ENCODE results near the gene TMTC1. TPM values are rescaled to one million over a fixed set of nuclear protein-coding genes. Genes with fewer than 3 reads are reported as not detected.

TMTC1 gene
- total and polyA plus RNA-seq, 5 donors from 2014 or later = not detected

DNA sequence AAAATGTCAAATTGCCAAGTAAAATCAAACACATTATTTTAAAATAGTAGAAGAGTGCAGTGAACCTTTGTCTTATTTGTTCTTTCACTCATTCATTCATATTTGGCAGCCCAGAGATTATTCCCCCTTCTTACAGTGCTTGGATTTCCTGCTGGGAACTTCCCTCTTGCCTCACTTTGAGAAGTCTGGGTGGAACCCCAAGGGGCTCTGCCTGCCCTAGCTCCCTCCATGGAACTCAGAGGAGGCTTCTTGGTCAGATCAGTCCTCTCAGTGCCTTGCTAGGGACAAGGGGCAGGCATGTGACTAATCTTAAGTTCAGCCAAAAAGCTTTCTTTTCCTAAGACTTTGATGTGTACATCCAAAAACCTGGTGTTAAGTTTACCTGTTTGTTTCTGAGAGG, 201.6 kb downstream of the TMTC1 start:
- H3K36me3 Mint-ChIP-seq = no peaks in the 10 kb centered on the region
- no peaks in the 10 kb centered on the region for H3K4me1 Mint-ChIP-seq
- peaks cover 6% of the 10 kb centered on the region for H3K27me3 Mint-ChIP-seq
- no peak overlapping the region for H3K4me3 Mint-ChIP-seq
- no peak overlapping the region for H3K27ac Mint-ChIP-seq
- Histone ChIP-seq H3K4me1 (ENCODE audit: control insufficient read depth, insufficient read depth, low read length, poor library complexity, severe bottlenecking) (no peaks in the 10 kb centered on the region), H3K9me3 (ENCODE audit: control insufficient read depth in 2 of 2, low read length in 2 of 2) (no peaks in the 10 kb centered on the region), H3K27ac (ENCODE audit: insufficient read depth, low read length, poor library complexity, severe bottlenecking) (no peak overlapping the region), H3K4me3 (ENCODE audit: low read depth, low read length) (no peak overlapping the region), H3K36me3 (ENCODE audit: control insufficient read depth, insufficient read depth, low read length) (no peaks in the 10 kb centered on the region), H3K27me3 (ENCODE audit: control insufficient read depth, insufficient read depth, low read length) (no peaks in the 10 kb centered on the region)
- ATAC-seq (ENCODE audit: low read depth in 2 of 2) (no peak), DNase-seq (no peak)
- no peaks in the 10 kb centered on the region for H3K9me3 Mint-ChIP-seq

GRCh38 chr12:29581631-29582030, 202.1 kb downstream of the TMTC1 start:
- ATAC-seq (ENCODE audit: low read depth in 2 of 2) = no peak
- Histone ChIP-seq H3K9me3 (ENCODE audit: control insufficient read depth in 2 of 2, low read length in 2 of 2) (no peaks in the 10 kb centered on the region), H3K4me1 (ENCODE audit: control insufficient read depth, insufficient read depth, low read length, poor library complexity, severe bottlenecking) (no peaks in the 10 kb centered on the region), H3K36me3 (ENCODE audit: control insufficient read depth, insufficient read depth, low read length) (no peaks in the 10 kb centered on the region), H3K27me3 (ENCODE audit: control insufficient read depth, insufficient read depth, low read length) (no peaks in the 10 kb centered on the region), H3K4me3 (ENCODE audit: low read depth, low read length) (no peak overlapping the region), H3K27ac (ENCODE audit: insufficient read depth, low read length, poor library complexity, severe bottlenecking) (no peak overlapping the region)
- Mint-ChIP-seq H3K27me3 (peaks cover 6% of the 10 kb centered on the region), H3K4me3 (no peak overlapping the region), H3K36me3 (no peaks in the 10 kb centered on the region), H3K27ac (no peak overlapping the region), H3K9me3 (no peaks in the 10 kb centered on the region), H3K4me1 (no peaks in the 10 kb centered on the region)
- DNase-seq = no peak

- Histone ChIP-seq H3K4me1 (ENCODE audit: control insufficient read depth, insufficient read depth, low read length, poor library complexity, severe bottlenecking) (no peaks in the 10 kb centered on the region), H3K36me3 (ENCODE audit: control insufficient read depth, insufficient read depth, low read length) (no peaks in the 10 kb centered on the region), H3K27ac (ENCODE audit: insufficient read depth, low read length, poor library complexity, severe bottlenecking) (no peak overlapping the region), H3K27me3 (ENCODE audit: control insufficient read depth, insufficient read depth, low read length) (no peaks in the 10 kb centered on the region), H3K4me3 (ENCODE audit: low read depth, low read length) (no peak overlapping the region), H3K9me3 (ENCODE audit: control insufficient read depth in 2 of 2, low read length in 2 of 2) (no peaks in the 10 kb centered on the region)
- Mint-ChIP-seq H3K4me3 (no peak overlapping the region), H3K9me3 (no peaks in the 10 kb centered on the region), H3K4me1 (no peaks in the 10 kb centered on the region), H3K27me3 (peaks cover 6% of the 10 kb centered on the region), H3K27ac (no peak overlapping the region), H3K36me3 (no peaks in the 10 kb centered on the region)
- no peak for DNase-seq
- ATAC-seq (ENCODE audit: low read depth in 2 of 2) = no peak
Observed at GRCh38 chr12:29580971-29581370, 202.8 kb downstream of the TMTC1 start.

GRCh38 chr12:29578731-29579130, 205.0 kb downstream of the TMTC1 start:
- DNase-seq (no peak), ATAC-seq (ENCODE audit: low read depth in 2 of 2) (no peak)
- Histone ChIP-seq H3K27me3 (ENCODE audit: control insufficient read depth, insufficient read depth, low read length) (no peaks in the 10 kb centered on the region), H3K9me3 (ENCODE audit: control insufficient read depth in 2 of 2, low read length in 2 of 2) (no peaks in the 10 kb centered on the region), H3K4me3 (ENCODE audit: low read depth, low read length) (no peak overlapping the region), H3K36me3 (ENCODE audit: control insufficient read depth, insufficient read depth, low read length) (no peaks in the 10 kb centered on the region), H3K4me1 (ENCODE audit: control insufficient read depth, insufficient read depth, low read length, poor library complexity, severe bottlenecking) (no peaks in the 10 kb centered on the region), H3K27ac (ENCODE audit: insufficient read depth, low read length, poor library complexity, severe bottlenecking) (no peak overlapping the region)
- no peaks in the 10 kb centered on the region for H3K9me3 Mint-ChIP-seq
- H3K27ac Mint-ChIP-seq = no peak overlapping the region
- H3K27me3 Mint-ChIP-seq = peaks cover 6% of the 10 kb centered on the region
- no peak overlapping the region for H3K4me3 Mint-ChIP-seq
- H3K4me1 Mint-ChIP-seq = no peaks in the 10 kb centered on the region
- H3K36me3 Mint-ChIP-seq = no peaks in the 10 kb centered on the region

DNA sequence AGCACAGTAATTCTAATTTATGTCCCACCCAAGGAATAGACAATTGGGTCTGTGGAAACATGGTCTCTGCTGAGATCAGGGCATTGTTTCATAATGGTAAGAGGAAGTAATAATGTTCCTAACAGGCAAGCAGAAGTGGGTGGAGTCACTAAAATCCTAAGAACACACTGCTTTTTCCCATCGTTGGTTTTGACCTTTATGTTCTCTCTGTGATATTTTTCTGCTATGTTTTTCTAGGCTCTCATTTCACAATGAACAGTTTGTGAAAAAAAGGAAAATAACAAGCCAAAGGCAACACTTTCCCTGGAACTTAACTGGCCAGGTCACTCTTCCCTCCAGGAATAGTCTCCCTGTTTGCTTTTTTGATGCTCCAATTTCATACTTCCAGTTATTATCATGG, 205.7 kb downstream of the TMTC1 start:
- H3K27me3 Mint-ChIP-seq = peaks cover 6% of the 10 kb centered on the region
- H3K4me3 Mint-ChIP-seq = no peak overlapping the region
- H3K27me3 ChIP-seq (ENCODE audit: control insufficient read depth, insufficient read depth, low read length) = no peaks in the 10 kb centered on the region
- no peak for DNase-seq
- H3K27ac ChIP-seq (ENCODE audit: insufficient read depth, low read length, poor library complexity, severe bottlenecking) = no peak overlapping the region
- no peak overlapping the region for H3K4me3 ChIP-seq (ENCODE audit: low read depth, low read length)
- no peaks in the 10 kb centered on the region for H3K36me3 ChIP-seq (ENCODE audit: control insufficient read depth, insufficient read depth, low read length)
- no peak overlapping the region for H3K27ac Mint-ChIP-seq
- H3K36me3 Mint-ChIP-seq = no peaks in the 10 kb centered on the region
- no peak for ATAC-seq (ENCODE audit: low read depth in 2 of 2)
- H3K9me3 Mint-ChIP-seq = no peaks in the 10 kb centered on the region
- no peaks in the 10 kb centered on the region for H3K4me1 ChIP-seq (ENCODE audit: control insufficient read depth, insufficient read depth, low read length, poor library complexity, severe bottlenecking)
- no peaks in the 10 kb centered on the region for H3K4me1 Mint-ChIP-seq
- no peaks in the 10 kb centered on the region for H3K9me3 ChIP-seq (ENCODE audit: control insufficient read depth in 2 of 2, low read length in 2 of 2)

DNA sequence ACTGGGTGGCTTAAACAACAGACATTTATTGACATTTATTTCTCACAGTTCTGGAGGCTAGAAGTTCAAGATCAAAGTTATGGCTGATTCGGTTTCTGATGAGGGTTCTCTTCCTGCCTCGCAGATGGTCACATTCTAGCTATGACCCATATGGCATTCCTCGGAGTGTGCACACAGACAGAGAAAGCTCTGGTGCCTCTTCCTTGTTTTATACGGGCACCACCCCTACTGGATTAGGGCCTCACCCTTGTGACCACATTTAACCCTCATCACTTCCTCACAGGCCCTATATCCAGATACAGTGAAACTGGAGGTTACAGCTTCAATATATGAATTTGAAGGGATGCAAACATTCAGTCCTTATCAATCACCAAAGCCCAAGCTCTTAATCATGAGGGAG, 209.2 kb downstream of the TMTC1 start:
- Mint-ChIP-seq H3K4me3 (no peak overlapping the region), H3K36me3 (no peaks in the 10 kb centered on the region), H3K27ac (no peak overlapping the region), H3K9me3 (no peaks in the 10 kb centered on the region), H3K27me3 (no peaks in the 10 kb centered on the region), H3K4me1 (no peaks in the 10 kb centered on the region)
- H3K36me3 ChIP-seq (ENCODE audit: control insufficient read depth, insufficient read depth, low read length) = no peaks in the 10 kb centered on the region
- DNase-seq (no peak), ATAC-seq (ENCODE audit: low read depth in 2 of 2) (no peak)
- no peaks in the 10 kb centered on the region for H3K9me3 ChIP-seq (ENCODE audit: control insufficient read depth in 2 of 2, low read length in 2 of 2)
- H3K27ac ChIP-seq (ENCODE audit: insufficient read depth, low read length, poor library complexity, severe bottlenecking) = no peak overlapping the region
- no peaks in the 10 kb centered on the region for H3K4me1 ChIP-seq (ENCODE audit: control insufficient read depth, insufficient read depth, low read length, poor library complexity, severe bottlenecking)
- no peaks in the 10 kb centered on the region for H3K27me3 ChIP-seq (ENCODE audit: control insufficient read depth, insufficient read depth, low read length)
- no peak overlapping the region for H3K4me3 ChIP-seq (ENCODE audit: low read depth, low read length)

- Histone ChIP-seq H3K27me3 (ENCODE audit: control insufficient read depth, insufficient read depth, low read length) (no peaks in the 10 kb centered on the region), H3K36me3 (ENCODE audit: control insufficient read depth, insufficient read depth, low read length) (no peaks in the 10 kb centered on the region), H3K9me3 (ENCODE audit: control insufficient read depth in 2 of 2, low read length in 2 of 2) (no peaks in the 10 kb centered on the region), H3K4me1 (ENCODE audit: control insufficient read depth, insufficient read depth, low read length, poor library complexity, severe bottlenecking) (no peaks in the 10 kb centered on the region), H3K27ac (ENCODE audit: insufficient read depth, low read length, poor library complexity, severe bottlenecking) (no peak overlapping the region), H3K4me3 (ENCODE audit: low read depth, low read length) (no peak overlapping the region)
- no peak overlapping the region for H3K4me3 Mint-ChIP-seq
- DNase-seq (no peak), ATAC-seq (ENCODE audit: low read depth in 2 of 2) (no peak)
- no peak overlapping the region for H3K27ac Mint-ChIP-seq
- no peaks in the 10 kb centered on the region for H3K9me3 Mint-ChIP-seq
- no peaks in the 10 kb centered on the region for H3K27me3 Mint-ChIP-seq
- H3K4me1 Mint-ChIP-seq = no peaks in the 10 kb centered on the region
- no peaks in the 10 kb centered on the region for H3K36me3 Mint-ChIP-seq
Observed at GRCh38 chr12:29572938-29573337, 210.8 kb downstream of the TMTC1 start.

DNA sequence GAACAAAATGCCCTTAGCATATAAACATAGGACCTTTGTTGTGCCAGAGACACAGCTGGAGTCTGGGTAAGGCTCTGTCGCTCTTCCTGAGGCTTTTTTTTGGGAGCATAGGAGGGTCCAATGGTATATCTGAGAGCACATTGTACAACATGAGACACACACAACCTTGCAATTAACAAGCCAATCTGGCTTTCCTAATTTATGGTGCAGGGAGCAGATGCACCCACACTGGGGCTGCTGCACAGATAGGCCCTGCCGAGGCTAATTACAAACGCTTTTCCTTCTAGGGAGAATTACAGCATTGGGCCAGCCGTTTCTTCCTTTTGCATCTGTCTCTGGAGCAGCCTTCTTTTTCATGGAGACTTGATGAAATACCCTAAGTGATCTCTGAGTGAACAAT, 211.3 kb downstream of the TMTC1 start:
- no peaks in the 10 kb centered on the region for H3K4me1 Mint-ChIP-seq
- no peaks in the 10 kb centered on the region for H3K36me3 ChIP-seq (ENCODE audit: control insufficient read depth, insufficient read depth, low read length)
- no peaks in the 10 kb centered on the region for H3K9me3 Mint-ChIP-seq
- no peaks in the 10 kb centered on the region for H3K9me3 ChIP-seq (ENCODE audit: control insufficient read depth in 2 of 2, low read length in 2 of 2)
- no peak overlapping the region for H3K27ac Mint-ChIP-seq
- H3K36me3 Mint-ChIP-seq = no peaks in the 10 kb centered on the region
- no peaks in the 10 kb centered on the region for H3K27me3 ChIP-seq (ENCODE audit: control insufficient read depth, insufficient read depth, low read length)
- ATAC-seq (ENCODE audit: low read depth in 2 of 2) (no peak), DNase-seq (no peak)
- no peak overlapping the region for H3K4me3 Mint-ChIP-seq
- H3K27me3 Mint-ChIP-seq = no peaks in the 10 kb centered on the region
- H3K4me1 ChIP-seq (ENCODE audit: control insufficient read depth, insufficient read depth, low read length, poor library complexity, severe bottlenecking) = no peaks in the 10 kb centered on the region
- no peak overlapping the region for H3K27ac ChIP-seq (ENCODE audit: insufficient read depth, low read length, poor library complexity, severe bottlenecking)
- H3K4me3 ChIP-seq (ENCODE audit: low read depth, low read length) = no peak overlapping the region
